DND-41 (cell line): ENCODE measurements around the gene EXOC4.

Experiments
- ATAC-seq: fragments of 200-7000 bp; cut with Tn5 transposase; 3 replicates; pipeline ENCODE4 v1.9.1; 2021; ENCODE audit warnings: low read depth; ENCODE audit not compliant: insufficient read depth
- DNase-seq: peaks from one replicate; pipeline ENCODE4 v3.0.0-alpha.2; 2020
- H2AFZ ChIP-seq: 2 replicates; pipeline ENCODE4 v1.6.0; 2012; ENCODE audit warnings: low read depth, low read length
- H3K27ac ChIP-seq: 2 replicates; pipeline ENCODE4 v1.5.1; 2012; ENCODE audit warnings: low read length, inconsistent platforms
- H3K27me3 ChIP-seq: fragments of 200-600 bp; sonication (generic); 2 replicates; pipeline ENCODE4 v1.6.0; 2012; ENCODE audit warnings: low read length, mild to moderate bottlenecking, inconsistent platforms; ENCODE audit not compliant: insufficient read depth, poor library complexity
- H3K36me3 ChIP-seq: 2 replicates; pipeline ENCODE4 v1.5.1; 2012; ENCODE audit warnings: low read length, inconsistent platforms; ENCODE audit not compliant: insufficient read depth
- H3K4me1 ChIP-seq: 2 replicates; pipeline ENCODE4 v1.5.1; 2012; ENCODE audit warnings: mild to moderate bottlenecking, low read length; ENCODE audit not compliant: insufficient read depth
- H3K4me2 ChIP-seq: 2 replicates; pipeline ENCODE4 v1.6.0; 2012; ENCODE audit warnings: mild to moderate bottlenecking, moderate library complexity, low read length, inconsistent platforms; ENCODE audit not compliant: insufficient read depth
- H3K4me3 ChIP-seq, 2 experiments: fragments of 200-600 bp in 1 of 2; shearing (Covaris generic) in 1 of 2; 2 replicates each; pipeline ENCODE4 v1.5.1; 2012 to 2016; ENCODE audit warnings: inconsistent platforms in 2 of 2, low read length in 2 of 2, mild to moderate bottlenecking in 2 of 2, low read depth in 1 of 2, moderate library complexity in 1 of 2
- H3K79me2 ChIP-seq: 2 replicates; pipeline ENCODE4 v1.6.0; 2012; ENCODE audit warnings: low read length, inconsistent platforms; ENCODE audit not compliant: insufficient read depth
- H3K9ac ChIP-seq: 2 replicates; pipeline ENCODE4 v1.6.0; 2012; ENCODE audit warnings: low read depth, mild to moderate bottlenecking, inconsistent platforms, low read length, moderate library complexity
- H3K9me3 ChIP-seq: 2 replicates; pipeline ENCODE4 v1.5.1; 2012; ENCODE audit warnings: low read length, moderate library complexity, mild to moderate bottlenecking, inconsistent platforms; ENCODE audit not compliant: insufficient read depth, severe bottlenecking
- H4K20me1 ChIP-seq: 2 replicates; pipeline ENCODE4 v1.6.0; 2012; ENCODE audit warnings: low read length; ENCODE audit not compliant: insufficient read depth
- CTCF ChIP-seq: IDR thresholded peaks from 2 replicates; pipeline ENCODE4 v1.5.1; 2012; ENCODE audit warnings: borderline replicate concordance, low read length, moderate library complexity, mild to moderate bottlenecking; ENCODE audit not compliant: poor library complexity, severe bottlenecking; ENCODE audit errors: extremely low read depth
- EZH2 ChIP-seq: IDR thresholded peaks from 3 replicates; pipeline ENCODE4 v1.6.1; 2012; ENCODE audit warnings: borderline replicate concordance, low read depth, mild to moderate bottlenecking, moderate library complexity, low read length, inconsistent platforms; ENCODE audit not compliant: severe bottlenecking

EXOC4 gene

GRCh38 chr7:134058521-134058920, 805.6 kb downstream of the EXOC4 start:
- Histone ChIP-seq H3K36me3 (no peaks in the 10 kb centered on the region), H3K4me3 (no peak overlapping the region), H3K79me2 (no peaks in the 10 kb centered on the region), H3K9ac (no peak overlapping the region), H3K4me1 (no peaks in the 10 kb centered on the region), H2AFZ (no peak overlapping the region), H3K27me3 (no peaks in the 10 kb centered on the region), H3K4me2 (no peak overlapping the region), H4K20me1 (no peaks in the 10 kb centered on the region), H3K27ac (no peak overlapping the region), H3K9me3 (no peaks in the 10 kb centered on the region)
- no peak for TF ChIP-seq EZH2
- TF ChIP-seq CTCF = no peak
- DNase-seq (no peak), ATAC-seq (no peak)

- H3K9ac ChIP-seq = no peak overlapping the region
Measured at GRCh38 chr7:134058980-134059379, 806.1 kb downstream of the EXOC4 start.

GRCh38 chr7:134059921-134060320, 807.0 kb downstream of the EXOC4 start:
- no peak overlapping the region for H3K9ac ChIP-seq
- no peak overlapping the region for H2AFZ ChIP-seq
- H3K36me3 ChIP-seq = no peaks in the 10 kb centered on the region
- no peaks in the 10 kb centered on the region for H4K20me1 ChIP-seq
- H3K27me3 ChIP-seq = no peaks in the 10 kb centered on the region
- no peaks in the 10 kb centered on the region for H3K9me3 ChIP-seq
- no peak for TF ChIP-seq CTCF
- no peak for TF ChIP-seq EZH2
- no peak overlapping the region for H3K27ac ChIP-seq
- H3K4me3 ChIP-seq = no peak overlapping the region
- no peak overlapping the region for H3K4me2 ChIP-seq
- no peaks in the 10 kb centered on the region for H3K79me2 ChIP-seq
- ATAC-seq (no peak), DNase-seq (no peak)
- no peaks in the 10 kb centered on the region for H3K4me1 ChIP-seq

More at GRCh38 chr7:134058980-134059379, 806.1 kb downstream of the EXOC4 start:
- Histone ChIP-seq H3K4me1 (no peaks in the 10 kb centered on the region), H3K27me3 (no peaks in the 10 kb centered on the region), H4K20me1 (no peaks in the 10 kb centered on the region), H3K4me2 (no peak overlapping the region), H2AFZ (no peak overlapping the region), H3K4me3 (no peak overlapping the region), H3K79me2 (no peaks in the 10 kb centered on the region), H3K36me3 (no peaks in the 10 kb centered on the region), H3K9me3 (no peaks in the 10 kb centered on the region), H3K27ac (no peak overlapping the region)
- TF ChIP-seq EZH2 (no peak), CTCF (no peak)
- no peak for DNase-seq
- no peak for ATAC-seq

- Histone ChIP-seq H3K4me3 (no peak overlapping the region), H3K36me3 (no peaks in the 10 kb centered on the region), H4K20me1 (no peaks in the 10 kb centered on the region), H3K79me2 (no peaks in the 10 kb centered on the region), H3K9me3 (no peaks in the 10 kb centered on the region), H3K27ac (no peak overlapping the region), H2AFZ (no peak overlapping the region), H3K27me3 (no peaks in the 10 kb centered on the region), H3K4me1 (no peaks in the 10 kb centered on the region), H3K9ac (no peak overlapping the region), H3K4me2 (no peak overlapping the region)
- TF ChIP-seq EZH2 = no peak
- no peak for TF ChIP-seq CTCF
- no peak for ATAC-seq
- no peak for DNase-seq
Measured at GRCh38 chr7:134060874-134061273, 808.0 kb downstream of the EXOC4 start.
